Inferior parietal cortex (tissue), 1 donor: Measurements from ENCODE around the gene MRPS26.
"Not testable (repeated sequence)": the region's sequence is repeated elsewhere in the genome, so short reads cannot be mapped to it uniquely, and the experiment has no call there.

ENCODE experiments used
- DNase-seq: peaks from one replicate; pipeline ENCODE4 v3.0.0-alpha.2; 2016; ENCODE audit errors: extremely low spot score

The MRPS26 gene

DNA sequence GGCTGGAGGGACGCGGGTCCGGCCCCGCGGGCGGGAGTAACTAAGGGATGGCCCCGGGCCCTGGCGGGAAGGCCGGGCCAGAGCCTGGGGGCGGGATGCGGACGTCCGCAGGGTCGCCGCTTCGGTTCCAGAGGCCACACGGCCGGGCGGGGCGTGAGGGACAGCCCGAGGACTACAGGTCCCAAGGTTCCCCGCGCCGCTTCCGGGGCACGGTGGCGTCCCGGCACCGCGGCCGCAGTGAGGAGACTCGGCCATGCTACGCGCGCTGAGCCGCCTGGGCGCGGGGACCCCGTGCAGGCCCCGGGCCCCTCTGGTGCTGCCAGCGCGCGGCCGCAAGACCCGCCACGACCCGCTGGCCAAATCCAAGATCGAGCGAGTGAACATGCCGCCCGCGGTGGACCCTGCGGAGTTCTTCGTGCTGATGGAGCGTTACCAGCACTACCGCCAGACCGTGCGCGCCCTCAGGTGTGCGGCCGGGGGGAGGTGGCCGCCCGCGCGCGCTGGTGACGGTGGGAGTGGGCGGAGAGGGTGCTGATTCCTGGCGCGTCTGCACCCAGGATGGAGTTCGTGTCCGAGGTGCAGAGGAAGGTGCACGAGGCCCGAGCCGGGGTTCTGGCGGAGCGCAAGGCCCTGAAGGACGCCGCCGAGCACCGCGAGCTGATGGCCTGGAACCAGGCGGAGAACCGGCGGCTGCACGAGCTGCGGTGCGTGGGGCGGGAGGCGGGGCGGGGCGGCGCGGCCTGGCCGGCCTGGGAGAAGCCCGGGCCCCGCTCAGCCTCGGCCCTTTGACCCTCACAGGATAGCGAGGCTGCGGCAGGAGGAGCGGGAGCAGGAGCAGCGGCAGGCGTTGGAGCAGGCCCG is at the start of gene MRPS26:
MRPS26 (plus strand) TSS at position 237 of the 861 bp plus-strand sequence; CDS start at position 254, 17 bp downstream.
- DNase-seq, result peak; percentile 85

- no peak for DNase-seq
Observed at GRCh38 chr20:2998728-2999127, 47.1 kb upstream of the MRPS26 start.

DNA sequence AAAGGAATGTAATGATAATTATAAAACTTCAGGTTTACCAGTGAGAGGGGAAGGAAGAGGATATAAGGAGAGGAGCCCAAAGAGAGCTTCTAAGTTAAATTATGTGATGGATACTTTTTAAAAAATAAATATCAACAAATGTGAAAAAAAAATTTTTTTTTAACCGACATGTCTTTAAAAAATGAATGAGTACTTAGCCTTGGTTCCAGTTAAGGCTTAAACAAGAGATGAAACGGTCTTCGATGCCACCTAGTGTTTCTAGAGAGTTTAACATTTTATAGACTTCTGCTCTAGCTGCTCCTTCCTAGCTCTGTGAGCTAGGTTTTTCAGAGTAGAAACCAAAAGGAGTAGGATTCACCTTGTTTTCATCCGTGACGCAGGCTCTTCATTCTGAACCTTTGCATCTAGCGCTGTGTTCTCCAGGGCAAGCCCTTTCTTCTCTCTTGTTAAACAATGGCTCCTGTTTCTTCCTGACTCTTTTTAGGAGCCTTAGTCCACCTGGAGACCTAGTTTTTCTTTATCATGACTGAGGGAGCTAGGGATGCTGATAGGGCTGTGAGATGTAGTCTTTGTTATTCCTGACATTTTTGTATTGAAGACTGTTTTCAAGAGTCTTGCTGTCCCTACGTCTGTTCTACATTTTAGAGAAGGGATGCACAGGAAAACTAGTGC is 44.9 kb upstream of the MRPS26 start:
- peak; percentile 84 for DNase-seq

DNA sequence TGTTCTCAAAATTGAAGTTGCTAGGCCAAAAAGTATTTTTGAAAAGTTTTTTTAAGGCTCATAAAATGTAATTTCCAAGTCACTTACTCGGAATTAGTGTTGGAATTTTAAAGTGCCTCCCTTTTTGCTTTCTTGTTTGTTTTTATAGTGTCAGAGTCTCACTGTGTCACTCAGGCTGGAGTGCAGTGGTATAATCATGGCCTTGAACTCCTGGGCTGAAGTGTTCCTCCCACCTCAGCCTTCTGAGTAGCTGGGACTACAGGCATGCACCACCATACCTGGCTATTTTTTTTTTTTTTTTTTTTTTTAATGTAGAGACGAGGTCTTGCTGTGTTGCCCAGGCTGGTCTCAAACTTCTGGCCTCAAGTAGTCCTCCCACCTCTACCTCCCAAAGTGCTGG is 42.4 kb upstream of the MRPS26 start:
- DNase-seq, result no peak

DNA sequence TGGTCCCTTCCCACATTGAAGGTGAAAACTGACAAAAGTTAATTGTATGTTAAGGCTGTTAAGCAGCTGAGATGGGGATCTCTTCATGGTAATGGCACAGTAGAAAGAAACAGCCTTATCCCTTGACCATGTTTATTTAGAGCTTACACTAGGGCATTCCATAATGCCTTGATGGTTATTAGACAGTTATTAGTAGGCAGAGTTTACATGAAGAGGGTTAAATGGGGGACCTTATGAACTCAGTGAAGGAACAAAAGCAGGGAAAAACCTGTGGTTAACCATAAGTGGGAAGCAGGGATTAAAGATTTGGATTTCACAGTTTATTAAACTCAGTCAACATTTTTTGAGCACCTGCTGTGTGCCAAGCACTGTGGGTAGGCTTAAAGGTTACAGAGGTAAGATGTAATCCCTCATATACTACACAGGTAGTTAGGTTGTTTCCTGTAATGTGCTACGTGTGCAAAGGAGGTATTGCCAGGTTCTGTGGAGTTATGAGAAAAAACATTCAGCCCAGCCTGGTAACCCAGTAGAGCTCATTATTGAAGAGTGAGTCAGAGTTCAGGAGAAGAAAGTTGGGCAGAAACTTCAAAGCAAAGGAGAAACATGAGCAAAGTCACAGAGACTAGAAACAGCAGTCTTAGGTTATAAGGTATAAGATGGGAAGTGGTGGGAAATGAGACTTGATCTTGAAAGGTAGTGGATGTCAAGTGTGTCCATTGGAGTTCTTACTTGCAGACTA is 34.7 kb upstream of the MRPS26 start:
- no peak for DNase-seq

DNA sequence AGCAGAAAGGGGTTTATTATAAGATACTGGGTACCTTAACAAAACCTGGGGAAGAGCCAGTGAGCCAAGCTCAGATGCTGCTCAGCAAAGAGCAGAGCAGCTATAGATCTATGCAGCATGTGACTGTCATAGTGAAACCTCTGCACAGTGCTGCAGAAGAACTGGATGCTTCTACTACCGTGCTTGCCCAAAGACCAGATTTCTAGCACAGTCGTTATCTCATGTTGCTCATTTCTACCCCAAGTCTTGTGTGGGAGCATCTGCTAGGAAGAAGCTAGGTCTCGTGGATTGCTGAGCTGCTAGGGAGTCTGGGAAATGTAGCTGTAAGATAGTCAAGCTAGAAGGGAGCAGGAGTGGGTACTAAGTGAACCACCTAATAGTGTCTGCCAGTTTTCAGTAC is 34.1 kb upstream of the MRPS26 start:
- DNase-seq, result no peak

- DNase-seq, result no peak
Observed at GRCh38 chr20:3013771-3014170, 32.1 kb upstream of the MRPS26 start.

- DNase-seq, result no peak
Observed at GRCh38 chr20:3014179-3014578, 31.7 kb upstream of the MRPS26 start.

DNA sequence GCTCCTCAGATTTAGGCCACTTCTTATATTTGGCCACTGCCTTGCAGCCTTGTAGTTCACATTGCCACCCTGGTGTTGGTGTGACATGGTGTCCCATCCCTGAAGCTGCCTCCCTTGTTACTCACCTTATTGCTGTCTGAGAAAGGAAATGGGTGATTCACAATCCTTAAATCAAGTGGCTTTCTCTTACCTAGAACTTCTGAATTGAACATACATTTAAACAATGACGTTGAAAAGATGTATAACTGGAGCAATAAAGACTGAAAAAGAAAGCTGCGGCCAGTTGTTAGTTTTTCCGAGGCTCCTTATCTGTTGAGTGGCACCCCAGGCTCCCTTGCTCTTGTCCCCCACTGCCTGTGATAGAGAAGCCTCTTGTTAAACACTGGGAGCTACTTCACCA is 31.2 kb upstream of the MRPS26 start:
- DNase-seq, result no peak

DNA sequence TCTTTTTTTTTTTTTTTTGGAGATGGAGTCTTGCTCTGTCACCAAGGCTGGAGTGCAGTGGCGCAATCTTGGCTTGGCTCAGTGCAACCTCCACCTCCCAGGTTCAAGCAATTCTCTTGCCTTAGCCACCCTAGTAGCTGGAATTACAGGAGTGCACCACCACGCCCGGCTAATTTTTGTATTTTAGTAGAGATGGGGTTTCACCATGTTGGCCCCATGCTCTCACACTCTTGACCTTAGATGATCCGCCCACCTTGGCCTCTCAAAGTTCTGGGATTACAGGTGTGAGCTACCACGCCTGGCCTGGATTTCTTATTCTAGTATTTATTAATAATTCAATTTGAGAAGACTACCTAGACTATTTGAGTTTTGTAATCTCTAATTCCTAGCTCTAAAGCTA is 30.6 kb upstream of the MRPS26 start:
- DNase-seq, result not testable (repeated sequence)

- DNase-seq, result no peak
Observed at GRCh38 chr20:3021327-3021726, 24.5 kb upstream of the MRPS26 start.

DNA sequence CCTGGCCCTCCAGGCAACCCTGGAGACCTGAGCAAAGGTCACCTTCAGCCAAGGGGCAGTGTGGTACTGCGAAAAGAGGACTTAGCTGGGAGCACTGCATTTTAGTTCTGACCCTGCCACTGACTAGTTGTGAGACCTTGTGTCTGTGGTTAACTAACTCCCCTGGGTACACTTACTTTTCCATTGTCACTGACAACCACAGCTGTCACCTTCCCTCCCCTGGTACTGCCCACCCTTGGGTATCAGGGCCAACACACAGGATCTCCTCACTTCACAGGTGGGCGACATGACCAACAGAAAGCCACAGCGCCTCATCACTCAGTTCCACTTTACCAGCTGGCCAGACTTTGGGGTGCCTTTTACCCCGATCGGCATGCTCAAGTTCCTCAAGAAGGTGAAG is 24.1 kb upstream of the MRPS26 start:
- no peak for DNase-seq

DNA sequence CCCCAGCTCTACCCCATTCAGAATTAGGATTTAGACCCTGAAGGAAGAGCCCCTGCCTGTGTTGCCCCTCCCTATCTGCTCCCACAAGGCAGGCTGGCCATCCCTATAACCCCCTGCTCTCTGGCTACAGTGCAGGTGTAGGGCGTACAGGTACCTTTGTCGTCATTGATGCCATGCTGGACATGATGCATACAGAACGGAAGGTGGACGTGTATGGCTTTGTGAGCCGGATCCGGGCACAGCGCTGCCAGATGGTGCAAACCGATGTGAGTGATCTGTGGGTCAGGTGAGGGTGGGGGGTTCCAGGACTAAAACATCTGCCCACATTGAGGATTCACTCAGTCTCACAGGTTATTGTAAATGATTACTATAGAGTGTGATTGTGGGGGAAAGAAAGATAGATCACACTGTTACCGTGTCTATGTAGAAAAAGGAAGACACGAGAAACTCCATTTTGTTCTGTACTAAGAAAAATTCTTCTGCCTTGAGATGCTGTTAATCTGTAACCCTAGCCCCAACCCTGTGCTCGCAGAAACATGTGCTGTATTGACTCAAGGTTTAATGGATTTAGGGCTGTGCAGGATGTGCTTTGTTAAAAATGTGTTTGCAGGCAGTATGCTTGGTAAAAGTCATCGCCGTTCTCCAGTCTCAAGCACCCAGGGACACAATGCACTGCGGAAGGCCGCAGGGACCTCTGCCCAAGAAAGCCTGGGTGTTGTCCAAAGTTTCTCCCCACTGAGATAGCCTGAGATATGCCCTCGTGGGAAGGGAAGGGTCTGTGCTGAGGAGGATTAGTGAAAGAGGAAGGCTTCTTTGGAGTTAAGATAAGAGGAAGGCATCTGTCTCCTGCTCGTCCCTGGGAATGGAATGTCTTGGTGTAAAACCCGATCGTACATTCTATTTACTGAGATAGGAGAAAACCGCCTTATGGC is 23.0 kb upstream of the MRPS26 start:
- not testable (repeated sequence) for DNase-seq

DNA sequence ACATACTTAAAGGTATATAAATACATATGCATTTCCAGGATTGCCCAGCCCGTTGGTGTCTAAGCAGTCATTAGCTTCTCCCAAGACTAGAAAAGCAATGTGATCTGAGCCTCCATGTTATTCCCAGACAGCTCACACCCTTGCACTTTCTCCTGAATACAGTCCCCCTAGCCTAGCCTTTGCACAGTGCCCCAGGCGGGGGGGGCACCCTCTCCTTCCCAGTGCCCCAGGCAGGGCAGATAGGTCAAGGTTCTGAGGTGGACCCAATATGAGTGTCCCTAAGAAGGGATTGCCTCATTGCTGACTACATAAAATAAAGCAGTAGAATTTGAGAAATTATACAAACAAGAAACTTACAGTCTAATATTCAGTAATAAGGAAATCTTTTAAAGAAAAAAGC is 17.9 kb upstream of the MRPS26 start:
- DNase-seq, result no peak

DNA sequence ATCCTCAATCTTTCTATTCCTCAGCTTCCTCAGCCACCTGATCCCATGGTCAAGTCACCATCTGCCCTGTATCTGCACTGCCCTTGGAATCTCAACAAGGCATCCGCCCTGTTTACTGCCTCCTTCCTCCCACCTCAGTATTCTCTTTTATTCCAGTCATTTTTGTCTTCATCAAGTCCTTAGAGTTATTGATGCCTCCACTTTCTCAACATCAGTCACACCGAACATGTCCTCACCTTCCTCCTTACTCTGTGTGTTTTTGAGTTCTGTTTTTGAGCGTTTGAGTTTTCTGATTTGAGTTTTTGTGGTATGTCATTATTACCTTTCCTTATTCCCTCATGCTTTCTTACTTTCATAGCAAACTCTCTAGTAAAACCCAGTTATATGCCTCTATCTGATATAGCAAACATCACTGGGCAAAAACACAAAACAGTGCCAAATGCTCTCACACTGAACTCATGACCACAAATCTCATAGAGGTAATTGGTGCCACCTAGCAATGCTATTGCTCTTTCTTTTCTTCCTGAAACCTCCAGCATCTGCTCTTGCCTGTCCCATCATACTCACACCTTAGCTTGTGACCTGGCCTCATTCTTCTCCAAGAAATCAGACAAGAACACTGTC is 14.2 kb upstream of the MRPS26 start:
- DNase-seq, result no peak

- no peak for DNase-seq
Observed at GRCh38 chr20:3032624-3033023, 13.2 kb upstream of the MRPS26 start.

DNA sequence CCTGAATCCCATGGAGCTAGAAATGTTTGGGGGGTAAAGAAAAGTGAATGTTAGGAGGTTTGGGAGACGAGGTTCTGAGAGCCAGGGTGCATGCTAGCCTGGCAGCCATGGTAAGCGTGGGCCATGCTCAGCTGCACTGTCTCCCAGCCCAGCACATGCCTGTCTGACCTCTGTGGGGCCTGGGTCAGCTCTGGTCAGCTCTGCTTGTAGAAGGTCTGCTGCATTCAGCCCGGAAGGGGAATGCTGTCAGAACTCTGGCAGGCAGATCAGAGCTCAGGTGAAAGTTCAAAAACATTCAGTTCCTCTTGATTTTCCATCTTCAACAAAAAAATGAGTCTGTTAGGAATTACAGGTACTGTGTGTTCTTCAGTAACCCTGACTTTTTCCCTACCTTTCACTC is 8.2 kb upstream of the MRPS26 start:
- DNase-seq, result no peak

DNA sequence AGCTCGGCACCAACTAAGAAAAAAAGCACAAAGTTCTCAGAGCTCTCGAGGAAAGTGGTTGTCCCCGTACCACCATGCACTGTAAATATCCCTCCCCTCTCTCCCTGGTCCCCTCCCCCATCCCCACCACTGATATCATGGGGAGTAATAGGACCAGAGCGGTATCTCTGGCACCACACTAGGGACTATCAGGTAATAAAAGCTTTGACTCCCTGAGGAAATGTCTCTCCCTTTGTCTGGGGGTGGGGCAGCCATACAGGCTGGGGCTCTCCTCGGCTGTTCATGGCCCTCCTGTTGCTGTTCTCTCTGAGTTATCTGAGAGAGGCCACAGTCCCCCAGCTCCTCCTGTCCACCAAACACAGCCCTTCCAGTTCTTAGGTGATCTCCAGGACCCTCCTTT is 7.4 kb upstream of the MRPS26 start:
- DNase-seq, result no peak

DNA sequence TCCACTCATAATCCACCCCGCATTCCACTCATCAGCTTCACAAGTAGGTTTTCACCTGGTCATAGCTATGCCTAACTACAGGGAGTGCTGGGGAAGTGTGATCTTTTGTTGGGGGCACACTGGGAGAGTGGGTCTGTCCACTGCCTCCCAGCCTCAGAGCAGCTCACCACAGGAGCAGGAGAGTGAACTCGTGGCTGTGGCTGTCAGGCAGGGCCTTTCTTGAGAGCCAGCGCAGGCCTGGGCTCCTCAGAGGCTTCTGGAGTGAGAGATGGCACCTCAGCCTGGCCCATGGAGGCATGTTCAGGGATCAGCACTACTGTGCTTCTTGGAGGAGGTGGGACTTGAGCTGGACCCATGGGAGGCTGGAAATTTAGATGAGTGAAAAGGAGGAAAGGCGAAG is 6.4 kb upstream of the MRPS26 start:
- no peak for DNase-seq

DNA sequence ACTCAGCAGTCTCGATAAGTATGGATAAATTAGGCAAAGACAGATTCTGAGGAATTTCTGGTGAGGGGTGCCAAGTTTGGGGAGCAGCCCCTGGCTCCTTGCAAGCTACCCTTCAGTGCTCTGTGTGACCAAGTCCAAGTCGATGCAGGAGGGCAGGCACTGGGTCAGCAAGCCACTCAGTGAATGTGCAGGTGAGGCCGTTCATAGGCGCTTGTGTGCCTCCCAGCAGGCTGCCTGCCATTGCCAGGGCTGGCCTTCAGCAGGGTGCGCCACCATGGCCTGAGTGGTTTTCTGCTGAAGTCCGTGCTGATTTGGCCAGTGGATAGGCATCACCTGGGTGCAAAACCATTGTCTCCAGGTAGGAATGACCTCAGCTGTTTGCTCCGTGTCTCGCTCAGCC is 5.8 kb upstream of the MRPS26 start:
- DNase-seq, result no peak

DNA sequence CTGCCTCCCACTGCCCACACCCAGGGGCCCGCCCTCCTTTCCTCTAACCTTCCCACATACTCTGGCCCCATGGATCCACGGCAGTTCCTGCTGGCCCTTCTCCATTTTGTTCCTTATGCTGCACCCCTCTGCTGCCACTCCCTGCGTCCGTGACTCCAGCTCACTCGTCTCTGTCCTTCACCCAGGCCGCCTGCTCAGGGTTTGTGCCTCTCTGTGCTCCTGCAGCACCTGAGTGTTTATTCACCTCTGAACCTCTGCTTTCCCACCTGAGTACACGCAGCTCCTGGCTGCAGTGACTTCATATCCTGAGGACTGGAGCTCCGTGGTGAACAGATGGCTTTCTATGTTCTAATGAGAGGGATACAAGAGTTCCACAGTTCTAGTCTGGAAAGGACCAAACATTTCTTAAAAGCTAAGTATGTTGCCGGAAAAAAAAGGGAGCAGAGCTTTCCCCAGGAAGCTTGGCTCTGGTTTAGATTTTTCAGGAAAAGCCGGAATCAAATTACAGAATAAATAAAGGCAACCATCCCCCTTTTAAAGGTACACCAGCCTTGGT is 3.9 kb upstream of the MRPS26 start:
- DNase-seq, result no peak
